ENCODE results near the gene TSPYL2.

DNA sequence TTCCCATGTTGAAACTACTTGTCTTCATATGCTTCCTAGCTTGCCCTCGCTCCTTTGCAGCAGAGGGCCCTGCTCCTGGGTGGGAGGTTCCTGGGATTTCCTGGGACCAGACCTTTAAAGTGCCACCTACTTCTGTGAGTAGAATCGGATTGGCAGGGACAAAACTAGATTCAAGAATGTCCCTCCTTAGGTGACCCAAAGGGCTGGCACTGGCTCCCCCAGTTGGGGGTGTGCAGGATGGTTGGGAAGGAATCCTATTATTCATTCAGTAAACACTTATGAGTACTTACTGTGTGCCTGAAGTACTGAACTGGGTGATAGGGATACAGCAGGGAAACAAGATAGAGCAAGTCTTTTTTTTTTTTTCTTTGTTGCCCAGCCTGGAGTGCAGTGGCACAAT, 9.2 kb downstream of the TSPYL2 start:
- TF ChIP-seq CTCF (IDR thresholded peaks at IDR 0.05) (no peak), POLR2A (IDR thresholded peaks at IDR 0.05) (no peak)
